Measurements from ENCODE around the gene CAMTA1.

DNA sequence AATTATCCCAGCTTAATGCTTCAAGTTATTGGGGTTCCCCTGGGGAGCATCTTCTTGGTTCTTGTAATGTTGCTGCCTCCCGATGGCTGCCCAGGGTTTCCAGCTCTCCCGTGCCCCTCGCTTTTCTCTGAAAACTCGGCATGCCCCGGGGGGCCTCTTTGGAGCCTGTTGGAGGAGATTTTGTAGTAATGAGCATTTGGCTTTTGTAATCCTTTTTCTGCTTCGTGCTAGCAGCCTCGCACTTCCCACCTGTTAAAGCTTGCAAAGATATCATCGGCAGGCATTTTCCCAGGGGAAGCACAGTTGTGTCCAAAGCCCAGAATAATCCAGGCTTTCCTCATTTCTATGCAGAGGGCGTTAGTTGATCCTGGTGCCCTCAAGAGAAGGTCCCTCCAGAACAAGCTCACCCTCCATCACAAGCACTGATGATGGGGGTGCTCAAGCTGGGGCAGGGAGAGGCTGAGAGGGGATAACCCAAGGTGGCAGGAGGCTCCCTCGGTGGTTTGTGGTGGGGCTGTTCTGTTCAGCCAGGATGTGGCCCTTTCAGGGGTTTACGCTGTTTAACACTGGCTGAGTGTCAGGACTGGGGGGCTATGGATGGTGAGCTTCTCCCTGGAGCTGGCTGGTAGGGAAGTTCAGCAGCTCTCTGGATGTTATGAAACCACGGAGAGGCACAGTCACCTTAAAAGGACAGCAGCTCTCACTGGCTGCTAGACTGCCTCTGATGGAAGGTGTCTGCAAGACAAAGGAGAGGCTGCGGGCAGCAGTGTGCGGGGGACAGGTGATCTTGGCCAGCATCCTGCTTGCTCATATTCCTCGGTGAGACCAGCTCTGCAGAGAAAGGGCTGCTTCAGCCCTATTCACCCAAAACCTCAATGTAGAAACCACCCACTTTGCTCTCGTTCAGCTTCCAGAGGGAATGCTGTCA is 508.7 kb downstream of the CAMTA1 start:
- TF ChIP-seq, protein P1, sequence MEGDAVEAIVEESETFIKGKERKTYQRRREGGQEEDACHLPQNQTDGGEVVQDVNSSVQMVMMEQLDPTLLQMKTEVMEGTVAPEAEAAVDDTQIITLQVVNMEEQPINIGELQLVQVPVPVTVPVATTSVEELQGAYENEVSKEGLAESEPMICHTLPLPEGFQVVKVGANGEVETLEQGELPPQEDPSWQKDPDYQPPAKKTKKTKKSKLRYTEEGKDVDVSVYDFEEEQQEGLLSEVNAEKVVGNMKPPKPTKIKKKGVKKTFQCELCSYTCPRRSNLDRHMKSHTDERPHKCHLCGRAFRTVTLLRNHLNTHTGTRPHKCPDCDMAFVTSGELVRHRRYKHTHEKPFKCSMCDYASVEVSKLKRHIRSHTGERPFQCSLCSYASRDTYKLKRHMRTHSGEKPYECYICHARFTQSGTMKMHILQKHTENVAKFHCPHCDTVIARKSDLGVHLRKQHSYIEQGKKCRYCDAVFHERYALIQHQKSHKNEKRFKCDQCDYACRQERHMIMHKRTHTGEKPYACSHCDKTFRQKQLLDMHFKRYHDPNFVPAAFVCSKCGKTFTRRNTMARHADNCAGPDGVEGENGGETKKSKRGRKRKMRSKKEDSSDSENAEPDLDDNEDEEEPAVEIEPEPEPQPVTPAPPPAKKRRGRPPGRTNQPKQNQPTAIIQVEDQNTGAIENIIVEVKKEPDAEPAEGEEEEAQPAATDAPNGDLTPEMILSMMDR (IDR thresholded peaks at IDR 0.05) = no peak
- no peak for TF ChIP-seq EP300 (IDR thresholded peaks at IDR 0.05)
- TF ChIP-seq POLR2AphosphoS5 (IDR thresholded peaks at IDR 0.05) = no peak
- TF ChIP-seq POLR2A (IDR thresholded peaks at IDR 0.05) = no peak

All from stomach (tissue), 4 donors.